OCI-M1 (cell line): ENCODE data around the gene SLC37A4.
"Not testable (repeated sequence)": the region's sequence is repeated elsewhere in the genome, so short reads cannot be mapped to it uniquely, and the experiment has no call there.

ENCODE experiments used
- DNase-seq: peaks from one replicate; lab custom pipeline; 2025; lab: John Stamatoyannopoulos, UW

The SLC37A4 gene

DNA sequence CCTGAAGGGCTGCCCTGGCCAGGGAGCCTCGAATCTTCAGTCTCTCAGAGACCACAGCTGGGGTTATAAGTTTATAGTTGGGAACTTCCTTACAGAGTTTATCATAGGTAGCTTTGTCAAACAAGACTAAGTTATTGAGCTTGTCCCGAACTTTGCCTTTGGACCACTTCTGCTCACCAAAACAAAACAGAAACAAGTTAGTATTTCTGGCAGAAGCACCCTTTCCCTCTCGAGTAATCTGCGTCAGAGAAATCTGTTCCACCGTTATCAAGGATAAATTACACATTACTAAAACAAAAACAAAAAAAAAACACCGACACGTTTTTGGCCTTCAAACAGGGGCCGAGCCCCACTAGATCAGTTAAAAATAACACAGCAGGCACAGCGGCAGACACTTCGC lies 13.3 kb downstream of the SLC37A4 start:
- not testable (repeated sequence) for DNase-seq

DNA sequence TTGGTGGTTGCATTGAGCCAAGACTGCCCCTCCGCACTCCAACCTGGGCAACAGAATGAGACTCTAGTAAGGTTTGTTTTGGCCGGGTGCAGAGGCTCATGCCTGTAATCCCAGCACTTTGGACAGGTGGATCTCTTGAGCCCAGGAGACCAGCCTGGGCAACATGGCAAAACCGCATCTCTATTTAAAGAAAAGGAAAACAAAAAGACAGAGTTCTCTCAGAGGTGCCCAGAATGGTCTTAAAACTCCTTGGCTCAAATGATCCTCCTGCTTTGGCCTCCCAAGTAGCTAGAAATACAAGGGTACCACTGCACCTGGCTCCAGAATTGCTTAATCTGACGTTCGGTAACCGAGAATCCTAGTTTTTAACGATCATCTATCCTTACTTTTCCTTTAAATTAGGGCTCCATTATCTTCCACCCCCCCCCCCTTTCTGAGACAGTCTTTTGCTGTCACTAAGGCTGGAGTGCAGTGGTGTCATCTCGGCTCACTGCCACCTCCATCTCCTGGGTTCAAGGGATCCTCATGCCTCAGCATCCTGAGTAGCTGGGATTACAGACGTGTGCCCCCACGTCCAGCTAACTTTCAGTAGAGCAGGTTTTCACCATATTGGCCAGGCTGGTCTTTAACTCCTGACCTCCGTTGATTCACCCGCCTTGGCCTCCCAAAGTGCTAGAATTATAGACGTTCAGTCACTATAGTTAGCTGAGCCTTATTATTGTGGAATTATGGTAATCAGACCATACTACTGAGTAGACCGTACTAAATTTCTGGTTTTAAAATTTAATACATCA lies 14.3 kb downstream of the SLC37A4 start:
- DNase-seq = no peak

GRCh38 chr11:119015054-119015611 lies 15.5 kb downstream of the SLC37A4 start:
- DNase-seq = peak; percentile 27

DNA sequence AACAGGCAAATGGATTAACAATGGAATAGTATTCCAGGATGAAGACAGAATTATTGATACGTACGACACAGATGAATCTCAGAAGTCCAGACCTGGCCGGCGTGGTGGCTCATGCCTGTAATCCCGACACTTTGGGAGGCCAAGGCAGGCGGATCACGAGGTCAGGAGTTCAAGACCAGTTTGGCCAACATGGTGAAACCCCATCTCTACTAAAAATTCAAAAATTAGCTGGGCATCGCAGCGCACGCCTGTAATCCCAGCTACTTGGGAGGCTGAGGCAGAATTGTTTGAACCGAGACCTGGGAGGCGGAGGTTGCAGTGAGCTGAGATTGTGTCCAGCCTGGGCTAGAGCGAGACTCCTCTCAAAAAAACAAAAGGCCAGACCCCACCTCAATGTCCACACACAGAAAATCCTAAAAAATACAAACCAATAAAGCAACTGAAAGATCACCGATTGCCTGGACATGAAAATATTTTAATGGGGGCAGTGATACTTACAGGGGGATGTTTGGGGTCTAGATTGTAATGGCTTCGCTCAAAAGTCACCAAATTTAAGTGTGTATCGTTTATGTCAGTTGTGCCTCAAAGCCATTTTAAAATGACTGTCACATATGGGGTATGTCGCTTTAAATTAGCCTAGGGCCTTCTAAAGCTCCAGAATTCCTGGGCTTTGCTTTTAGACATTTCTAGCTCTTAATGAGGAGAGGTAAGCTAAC lies 16.3 kb downstream of the SLC37A4 start:
- no peak for DNase-seq

DNA sequence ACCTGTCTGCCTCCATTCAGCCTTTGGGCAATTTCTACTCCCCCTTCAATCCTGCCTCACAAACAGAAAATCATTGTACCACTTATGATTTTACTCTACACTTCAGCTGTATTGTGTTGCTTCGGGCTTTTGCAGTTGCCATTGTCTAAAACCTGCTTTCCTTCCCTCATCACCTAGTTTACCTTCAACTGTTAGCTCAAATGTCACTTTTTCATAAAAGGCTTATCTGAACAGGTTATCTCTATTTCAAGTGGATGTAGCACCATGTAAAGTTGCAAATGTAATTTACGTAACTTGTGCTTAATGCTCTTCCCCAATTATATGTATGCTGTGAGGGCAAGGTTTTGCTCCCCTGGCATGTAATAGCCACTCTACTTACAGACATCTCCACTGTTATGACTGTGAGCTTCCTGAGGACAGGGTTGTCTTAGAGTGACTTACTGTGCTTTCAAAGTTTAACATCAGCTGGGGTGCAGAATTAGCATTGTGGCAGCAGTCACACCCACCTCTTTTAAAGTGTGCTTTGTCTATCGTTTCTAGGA lies 18.0 kb downstream of the SLC37A4 start:
- no peak for DNase-seq

DNA sequence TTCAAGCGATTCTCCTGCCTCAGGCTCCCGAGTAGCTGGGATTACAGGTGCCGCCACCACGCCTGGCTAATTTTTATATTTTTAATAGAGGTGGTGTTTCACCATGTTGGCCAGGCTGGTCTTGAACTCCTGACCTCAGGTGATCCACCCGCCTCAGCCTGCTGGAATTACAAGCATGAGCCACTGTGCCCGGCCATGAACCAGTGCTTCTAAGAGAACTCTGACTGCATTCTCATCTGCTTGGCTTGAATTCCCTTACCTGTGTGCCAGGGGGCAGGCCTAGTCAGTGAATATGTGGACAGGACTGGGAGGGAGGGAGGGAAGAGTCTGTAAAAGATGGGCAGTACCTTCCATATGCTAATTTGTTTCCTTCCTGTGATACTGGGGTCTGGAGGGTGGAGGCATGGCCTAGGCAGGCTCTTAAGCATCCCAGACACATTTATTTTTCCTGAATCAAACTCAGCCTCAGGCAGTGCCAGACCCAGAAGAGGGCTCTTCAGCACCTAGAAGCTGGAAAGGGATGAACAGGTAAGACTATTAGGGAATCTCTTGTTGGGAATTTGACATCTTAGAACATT lies 19.1 kb downstream of the SLC37A4 start:
- no peak for DNase-seq

DNA sequence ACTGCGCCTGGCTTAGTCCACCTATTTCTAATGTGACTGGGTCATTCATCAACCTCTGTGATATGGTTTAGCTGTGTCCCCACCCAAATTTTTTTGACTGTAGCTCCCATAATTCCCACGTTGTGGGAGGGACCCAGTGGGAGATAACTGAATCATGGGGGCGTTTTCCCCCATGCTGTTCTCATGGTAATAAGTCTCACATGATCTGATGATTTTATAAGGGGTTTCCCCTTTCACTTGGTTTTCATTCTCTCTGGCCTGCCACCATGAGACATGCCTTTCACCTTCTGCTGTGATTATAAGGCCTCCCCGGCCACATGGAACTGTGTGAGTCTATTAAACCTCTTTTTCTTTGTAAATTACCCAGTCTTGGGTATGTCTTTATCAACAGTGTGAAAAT lies 24.0 kb downstream of the SLC37A4 start:
- no peak for DNase-seq

DNA sequence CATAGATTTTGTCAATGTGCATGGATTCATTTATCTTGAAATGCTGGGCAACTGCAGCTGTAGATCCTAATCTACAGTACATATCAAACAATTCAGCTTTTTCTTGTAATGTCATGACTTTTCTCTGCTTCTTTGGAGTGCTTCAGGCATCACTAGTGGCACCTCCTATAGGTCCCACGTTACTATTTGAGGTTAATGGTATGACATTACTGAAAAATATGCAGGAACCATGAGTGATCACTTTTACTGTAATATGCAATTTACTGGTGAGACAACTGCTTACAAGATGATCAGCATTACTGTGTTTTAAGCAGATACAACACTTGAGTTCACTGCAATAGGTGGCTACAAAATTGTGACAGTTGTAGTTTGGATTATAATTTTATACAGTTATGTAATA lies 29.8 kb downstream of the SLC37A4 start:
- DNase-seq = no peak

- no peak for DNase-seq
Observed at GRCh38 chr11:118998822-118999221, 31.9 kb downstream of the SLC37A4 start.

DNA sequence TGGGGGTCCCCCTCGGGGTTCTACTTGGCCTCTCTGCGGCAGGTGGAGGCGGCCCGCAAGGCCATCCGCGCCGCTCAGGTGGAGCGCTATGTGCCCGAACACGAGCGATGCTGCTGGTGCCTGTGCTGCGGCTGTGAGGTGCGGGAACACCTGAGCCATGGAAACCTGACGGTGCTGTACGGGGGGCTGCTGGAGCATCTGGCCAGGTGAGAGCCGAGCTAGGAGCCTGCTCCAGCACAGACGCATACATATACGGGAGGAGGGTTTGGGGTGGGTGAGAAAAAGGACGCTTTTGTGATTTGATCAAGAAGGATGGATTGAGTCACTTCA lies 32.3 kb downstream of the SLC37A4 start:
- no peak for DNase-seq

- DNase-seq = peak; percentile 99
Observed at GRCh38 chr11:118997627-118998387, 32.9 kb downstream of the SLC37A4 start, which contains the start of gene CENATAC. CENATAC (plus strand) TSS chr11:118998138; CDS start chr11:118998198, 60 bp downstream.

DNA sequence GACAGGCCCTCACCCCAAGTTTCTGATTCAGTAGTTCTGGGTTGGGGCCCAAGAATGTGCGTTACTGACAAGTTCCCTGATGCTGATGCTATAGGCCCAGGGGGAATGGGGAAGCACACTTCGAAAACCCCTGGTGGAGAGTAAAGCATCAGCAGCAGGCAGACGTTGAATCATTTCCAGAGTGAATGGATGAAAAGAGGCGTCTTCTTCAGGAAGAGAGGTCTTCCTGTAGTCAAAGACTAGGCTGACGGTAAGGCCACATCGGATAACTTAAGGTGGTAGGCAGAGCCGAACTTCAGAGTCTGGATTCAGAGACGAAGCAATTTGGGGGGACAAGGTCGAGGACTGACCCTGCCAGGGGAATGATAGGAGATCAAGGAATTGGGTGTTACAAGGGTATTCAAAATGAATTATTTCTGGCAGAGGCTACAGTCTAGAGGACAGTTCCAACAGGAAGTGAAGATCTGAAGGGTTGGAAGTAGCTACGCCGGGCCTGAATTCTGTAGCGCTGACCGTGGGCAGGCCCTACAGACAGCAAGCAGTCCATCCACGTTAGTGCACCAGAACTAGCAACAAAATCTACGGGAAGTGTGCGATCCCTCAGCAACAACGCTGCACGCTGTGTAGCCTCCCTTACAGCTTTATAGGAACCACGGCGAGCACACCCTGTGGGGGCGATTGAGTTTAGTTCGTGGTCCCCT lies 33.6 kb downstream of the SLC37A4 start:
- DNase-seq = peak; percentile 78

DNA sequence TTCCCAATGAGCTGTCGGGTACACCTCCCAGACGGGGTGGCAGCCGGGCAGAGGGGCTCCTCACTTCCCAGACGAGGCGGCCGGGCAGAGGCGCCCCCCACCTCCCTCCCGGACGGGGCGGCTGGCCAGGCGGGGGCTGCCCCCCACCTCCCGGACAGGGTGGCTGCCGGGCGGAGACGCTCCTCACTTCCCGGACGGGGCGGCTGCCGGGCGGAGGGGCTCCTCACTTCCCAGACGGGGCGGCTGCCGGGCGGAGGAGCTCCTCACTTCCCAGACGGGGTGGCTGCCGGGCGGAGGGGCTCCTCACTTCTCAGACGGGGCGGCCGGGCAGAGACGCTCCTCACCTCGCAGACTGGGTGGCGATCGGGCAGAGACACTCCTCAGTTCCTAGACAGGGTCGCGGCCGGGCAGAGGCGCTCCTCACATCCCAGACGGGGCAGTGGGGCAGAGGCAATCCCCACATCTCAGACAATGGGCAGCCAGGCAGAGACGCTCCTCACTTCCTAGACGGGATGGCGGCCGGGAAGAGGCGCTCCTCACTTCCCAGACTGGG lies 39.1 kb downstream of the SLC37A4 start:
- DNase-seq = not testable (repeated sequence)

DNA sequence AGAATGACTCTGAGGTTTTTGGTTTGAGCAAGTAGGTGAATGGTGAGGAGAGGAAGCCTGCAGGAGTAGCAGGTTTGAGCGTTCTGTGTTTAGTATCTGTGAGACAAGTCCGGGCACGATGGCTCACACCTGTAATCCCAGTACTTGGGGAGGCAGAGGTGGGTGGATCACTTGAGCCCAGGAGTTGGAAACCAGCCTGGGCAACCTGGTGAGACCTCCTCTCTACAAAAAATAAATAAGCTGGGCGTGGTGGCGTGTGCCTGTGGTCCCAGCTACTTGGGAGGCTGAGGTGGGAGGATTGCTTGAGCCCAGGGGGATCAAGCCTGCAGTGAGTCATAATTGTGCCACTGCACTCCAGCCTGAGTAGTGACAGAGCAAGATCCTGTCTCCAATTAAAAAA lies 42.4 kb downstream of the SLC37A4 start:
- DNase-seq = no peak

GRCh38 chr11:118984825-118985224 lies 45.9 kb downstream of the SLC37A4 start:
- no peak for DNase-seq

GRCh38 chr11:118984337-118984736 lies 46.3 kb downstream of the SLC37A4 start:
- DNase-seq = not testable (repeated sequence)

DNA sequence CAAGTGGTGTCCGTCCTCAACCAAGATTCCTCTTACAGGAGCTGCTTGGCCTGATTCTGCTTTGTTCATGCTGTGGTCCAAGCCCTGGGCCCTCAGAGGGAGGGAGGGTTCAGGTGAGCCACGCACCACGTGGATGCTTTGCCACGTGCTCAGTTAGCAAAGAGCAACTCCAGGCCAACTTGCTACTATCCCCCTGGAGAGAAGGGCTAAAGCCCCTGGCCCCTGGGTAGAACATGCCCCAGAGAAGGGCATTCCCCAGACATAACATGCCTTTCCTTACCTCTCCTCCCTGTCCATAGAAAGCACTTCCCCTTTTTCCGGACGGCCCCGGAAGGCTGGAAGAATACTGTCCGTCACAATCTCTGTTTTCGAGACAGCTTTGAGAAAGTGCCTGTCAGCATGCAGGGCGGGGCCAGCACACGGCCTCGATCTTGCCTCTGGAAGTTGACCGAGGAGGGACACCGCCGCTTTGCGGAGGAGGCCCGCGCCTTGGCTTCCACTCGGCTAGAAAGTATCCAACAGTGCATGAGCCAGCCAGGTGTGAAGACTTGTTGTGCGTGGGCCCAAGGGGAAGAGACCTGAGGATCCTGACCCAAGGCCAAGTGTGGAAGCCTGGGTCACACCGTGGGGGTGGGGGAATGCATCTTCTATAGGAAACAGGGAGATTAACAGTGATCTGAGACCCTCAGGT lies 50.3 kb downstream of the SLC37A4 start:
- peak; percentile 37 for DNase-seq

GRCh38 chr11:118979434-118979833 lies 51.2 kb downstream of the SLC37A4 start:
- no peak for DNase-seq

DNA sequence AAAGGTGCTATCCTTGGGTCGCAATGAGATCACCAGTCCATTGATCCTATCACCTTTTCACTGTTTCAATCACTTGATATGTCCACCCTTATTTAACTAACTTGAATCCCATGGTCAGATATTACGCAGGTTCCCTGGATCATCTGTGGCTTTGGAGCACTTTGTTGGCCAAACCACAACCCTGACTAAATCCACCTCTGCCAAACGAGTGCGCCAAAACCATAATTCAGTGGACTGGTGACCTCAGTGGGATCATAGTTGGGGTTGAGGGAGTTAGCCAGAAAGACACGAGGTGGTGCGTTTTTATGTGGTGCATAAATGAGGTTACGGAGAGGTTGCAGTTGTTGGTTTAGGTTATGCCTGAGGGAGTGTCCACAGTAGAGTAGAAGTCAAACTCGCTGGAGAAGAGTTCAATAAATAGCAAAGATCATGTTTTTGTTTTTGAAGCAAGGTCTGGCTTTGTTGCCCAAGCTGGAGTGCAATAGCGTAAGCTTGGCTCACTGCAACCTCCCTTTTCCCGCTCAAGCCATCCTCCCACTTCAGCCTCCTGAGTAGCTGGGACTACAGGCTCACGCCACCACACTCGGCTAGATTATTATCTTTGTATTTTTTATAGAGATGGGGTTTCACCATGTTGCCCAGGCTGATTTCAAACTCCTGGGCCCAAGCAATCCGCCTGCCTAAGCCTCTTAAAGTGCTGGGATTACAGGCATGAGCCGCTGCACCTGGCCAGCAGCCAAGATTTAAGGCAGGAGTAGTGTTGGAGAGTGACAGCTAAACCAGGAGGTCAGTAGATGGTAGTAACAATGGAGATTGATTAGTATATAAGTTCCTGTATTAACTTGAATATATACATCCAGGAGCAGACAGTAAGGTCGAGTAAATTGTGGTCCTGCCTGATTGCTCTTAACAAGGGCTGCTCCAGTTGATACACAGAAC lies 54.6 kb downstream of the SLC37A4 start:
- no peak for DNase-seq
